ENCODE measurements around the gene COL25A1.

DNA sequence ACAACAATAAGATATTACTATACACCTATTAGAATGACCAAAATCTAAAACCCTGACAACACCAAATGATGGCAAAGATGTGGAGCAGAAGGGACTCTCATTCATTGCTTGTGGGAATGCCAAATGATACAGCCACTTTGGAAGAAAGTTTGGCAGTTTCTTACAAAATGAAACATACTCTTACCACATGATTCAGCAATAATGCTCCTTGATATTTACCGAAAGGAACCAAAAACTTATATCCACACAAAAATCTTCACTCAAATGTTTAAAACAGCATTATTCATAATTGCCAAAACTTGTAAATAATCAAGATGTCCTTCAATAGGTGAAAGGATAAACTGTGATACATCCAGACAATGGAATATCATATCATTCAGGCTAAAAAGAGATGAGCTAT is 180.9 kb downstream of the COL25A1 start:
- TF ChIP-seq, protein P1, sequence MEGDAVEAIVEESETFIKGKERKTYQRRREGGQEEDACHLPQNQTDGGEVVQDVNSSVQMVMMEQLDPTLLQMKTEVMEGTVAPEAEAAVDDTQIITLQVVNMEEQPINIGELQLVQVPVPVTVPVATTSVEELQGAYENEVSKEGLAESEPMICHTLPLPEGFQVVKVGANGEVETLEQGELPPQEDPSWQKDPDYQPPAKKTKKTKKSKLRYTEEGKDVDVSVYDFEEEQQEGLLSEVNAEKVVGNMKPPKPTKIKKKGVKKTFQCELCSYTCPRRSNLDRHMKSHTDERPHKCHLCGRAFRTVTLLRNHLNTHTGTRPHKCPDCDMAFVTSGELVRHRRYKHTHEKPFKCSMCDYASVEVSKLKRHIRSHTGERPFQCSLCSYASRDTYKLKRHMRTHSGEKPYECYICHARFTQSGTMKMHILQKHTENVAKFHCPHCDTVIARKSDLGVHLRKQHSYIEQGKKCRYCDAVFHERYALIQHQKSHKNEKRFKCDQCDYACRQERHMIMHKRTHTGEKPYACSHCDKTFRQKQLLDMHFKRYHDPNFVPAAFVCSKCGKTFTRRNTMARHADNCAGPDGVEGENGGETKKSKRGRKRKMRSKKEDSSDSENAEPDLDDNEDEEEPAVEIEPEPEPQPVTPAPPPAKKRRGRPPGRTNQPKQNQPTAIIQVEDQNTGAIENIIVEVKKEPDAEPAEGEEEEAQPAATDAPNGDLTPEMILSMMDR (IDR thresholded peaks at IDR 0.05), result no peak
- TF ChIP-seq POLR2A (IDR thresholded peaks at IDR 0.05), result no peak
